Activated CD8-positive, alpha-beta memory T cell treated with anti-CD3 and anti-CD28 coated beads, Interleukin-2, amount 50 U/mL, for 1 hour (primary cell): ENCODE results near the gene PABPN1L.

Source experiments
- DNase-seq: peaks from one replicate; pipeline ENCODE4 v3.0.0-alpha.2; 2020; ENCODE audit errors: extremely low read depth

The PABPN1L gene

GRCh38 chr16:88868974-88869672 is 2.7 kb upstream of the PABPN1L start:
- no peak for DNase-seq

GRCh38 chr16:88867581-88868246 is 1.3 kb upstream of the PABPN1L start:
- no peak for DNase-seq

GRCh38 chr16:88865742-88866141 is 718 bp downstream of the PABPN1L start:
- DNase-seq, result no peak

GRCh38 chr16:88865310-88865709 is 1.1 kb downstream of the PABPN1L start:
- DNase-seq, result no peak

GRCh38 chr16:88864521-88864920 is 1.9 kb downstream of the PABPN1L start:
- DNase-seq, result no peak

- DNase-seq, result no peak
These were observed 2.4 kb downstream of the PABPN1L start for GRCh38 chr16:88864099-88864498.

GRCh38 chr16:88863426-88863825 is 3.0 kb downstream of the PABPN1L start:
- DNase-seq, result no peak

- no peak for DNase-seq
These were observed 3.5 kb downstream of the PABPN1L start for GRCh38 chr16:88862968-88863367.

GRCh38 chr16:88861359-88861758 is 5.1 kb downstream of the PABPN1L start:
- DNase-seq, result no peak

- DNase-seq, result no peak
These were observed 6.9 kb downstream of the PABPN1L start for GRCh38 chr16:88859381-88860091.

- peak; percentile 32 for DNase-seq
These were observed 8.6 kb downstream of the PABPN1L start for GRCh38 chr16:88857728-88858339.

- DNase-seq, result peak; percentile 94
These were observed 9.4 kb downstream of the PABPN1L start, which contains the start of the genes GALNS and TRAPPC2L for GRCh38 chr16:88856828-88857727. GALNS (minus strand) TSS chr16:88856947; CDS start chr16:88856877, 70 bp downstream. TRAPPC2L (plus strand) TSS chr16:88857127; CDS start chr16:88857151, 24 bp downstream.

GRCh38 chr16:88856122-88856827 is 10.2 kb downstream of the PABPN1L start:
- DNase-seq, result no peak

- DNase-seq, result no peak
These were observed 10.7 kb downstream of the PABPN1L start for GRCh38 chr16:88855736-88856121.

- DNase-seq, result no peak
These were observed 11.3 kb downstream of the PABPN1L start for GRCh38 chr16:88855176-88855575.

- DNase-seq, result no peak
These were observed 12.0 kb downstream of the PABPN1L start for GRCh38 chr16:88854306-88855111.

- DNase-seq, result no peak
These were observed 13.0 kb downstream of the PABPN1L start for GRCh38 chr16:88853325-88853941.

GRCh38 chr16:88851616-88852015 is 14.8 kb downstream of the PABPN1L start:
- DNase-seq, result no peak

GRCh38 chr16:88850531-88851199 is 15.8 kb downstream of the PABPN1L start:
- DNase-seq, result no peak
